SK-N-SH (cell line): ENCODE results near the gene UBXN1.
A peak's percentile ranks its signal among the peaks of the same experiment; 100 is the strongest.

Source experiments
- JUND ChIP-seq: IDR thresholded peaks from 2 replicates; pipeline ENCODE4 v1.4.0; 2012
- TF ChIP-seq, protein P1 (sequence below): IDR thresholded peaks from 2 replicates; pipeline ENCODE4 v1.4.0; 2012; ENCODE audit warnings: low read depth
- TF ChIP-seq, protein P2 (sequence below): fragments of 200-600 bp; sonication (generic); IDR thresholded peaks from 2 replicates; pipeline ENCODE4 v1.6.1; 2017; ENCODE audit warnings: antibody characterized with exemption, mild to moderate bottlenecking, moderate library complexity

DNA sequence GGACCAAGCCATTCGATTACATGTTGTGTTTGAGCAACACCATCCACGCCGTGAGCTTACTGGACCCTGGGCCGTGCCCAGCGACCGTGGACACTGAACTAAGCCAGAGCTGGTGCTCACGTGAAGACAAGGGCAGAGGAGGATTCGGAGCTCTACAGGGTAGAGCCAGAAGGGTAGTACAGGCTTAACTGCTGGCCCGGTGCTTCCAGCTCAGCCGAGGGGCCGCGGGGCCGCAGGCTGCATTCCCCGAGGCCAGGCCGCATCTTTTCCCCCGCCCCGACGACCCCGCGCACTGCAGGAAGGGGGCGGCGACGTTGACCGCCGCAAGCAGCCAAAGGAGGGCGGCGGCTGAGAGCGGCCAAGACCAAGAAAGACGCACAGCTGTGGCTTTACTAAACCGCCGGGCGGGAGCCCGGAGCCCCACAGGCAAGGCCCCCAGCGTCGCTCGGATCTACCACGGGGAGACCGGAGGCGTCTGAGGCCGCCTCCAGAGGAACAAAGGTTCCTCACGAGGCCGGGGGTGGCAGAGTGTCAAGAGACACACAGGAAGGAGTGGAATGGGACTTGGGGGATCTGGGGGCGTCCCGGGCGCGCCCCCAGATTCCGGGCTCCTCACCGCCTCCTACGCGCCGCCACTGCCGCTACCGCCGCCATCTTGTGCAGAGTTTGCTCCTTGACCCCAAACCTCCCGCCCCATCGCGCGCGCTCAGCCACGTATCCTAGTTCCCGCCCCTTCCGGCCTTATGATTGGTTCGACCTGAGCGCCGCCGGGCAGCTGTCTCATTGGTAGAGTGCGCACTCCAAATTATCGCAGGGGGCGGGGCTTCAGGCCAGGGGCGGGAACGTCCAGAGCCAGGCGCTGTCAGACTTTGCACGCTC, 32.7 kb downstream of the UBXN1 start, which contains the start of gene GANAB:
- TF ChIP-seq, protein P1, sequence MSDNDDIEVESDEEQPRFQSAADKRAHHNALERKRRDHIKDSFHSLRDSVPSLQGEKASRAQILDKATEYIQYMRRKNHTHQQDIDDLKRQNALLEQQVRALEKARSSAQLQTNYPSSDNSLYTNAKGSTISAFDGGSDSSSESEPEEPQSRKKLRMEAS = peak; percentile 55
- TF ChIP-seq JUND = peak; percentile 46; the same call in 1 of the 2 replicates
- TF ChIP-seq, protein P2, sequence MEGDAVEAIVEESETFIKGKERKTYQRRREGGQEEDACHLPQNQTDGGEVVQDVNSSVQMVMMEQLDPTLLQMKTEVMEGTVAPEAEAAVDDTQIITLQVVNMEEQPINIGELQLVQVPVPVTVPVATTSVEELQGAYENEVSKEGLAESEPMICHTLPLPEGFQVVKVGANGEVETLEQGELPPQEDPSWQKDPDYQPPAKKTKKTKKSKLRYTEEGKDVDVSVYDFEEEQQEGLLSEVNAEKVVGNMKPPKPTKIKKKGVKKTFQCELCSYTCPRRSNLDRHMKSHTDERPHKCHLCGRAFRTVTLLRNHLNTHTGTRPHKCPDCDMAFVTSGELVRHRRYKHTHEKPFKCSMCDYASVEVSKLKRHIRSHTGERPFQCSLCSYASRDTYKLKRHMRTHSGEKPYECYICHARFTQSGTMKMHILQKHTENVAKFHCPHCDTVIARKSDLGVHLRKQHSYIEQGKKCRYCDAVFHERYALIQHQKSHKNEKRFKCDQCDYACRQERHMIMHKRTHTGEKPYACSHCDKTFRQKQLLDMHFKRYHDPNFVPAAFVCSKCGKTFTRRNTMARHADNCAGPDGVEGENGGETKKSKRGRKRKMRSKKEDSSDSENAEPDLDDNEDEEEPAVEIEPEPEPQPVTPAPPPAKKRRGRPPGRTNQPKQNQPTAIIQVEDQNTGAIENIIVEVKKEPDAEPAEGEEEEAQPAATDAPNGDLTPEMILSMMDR = no peak
